Measurements from ENCODE around the gene TPM4.

The TPM4 gene

DNA sequence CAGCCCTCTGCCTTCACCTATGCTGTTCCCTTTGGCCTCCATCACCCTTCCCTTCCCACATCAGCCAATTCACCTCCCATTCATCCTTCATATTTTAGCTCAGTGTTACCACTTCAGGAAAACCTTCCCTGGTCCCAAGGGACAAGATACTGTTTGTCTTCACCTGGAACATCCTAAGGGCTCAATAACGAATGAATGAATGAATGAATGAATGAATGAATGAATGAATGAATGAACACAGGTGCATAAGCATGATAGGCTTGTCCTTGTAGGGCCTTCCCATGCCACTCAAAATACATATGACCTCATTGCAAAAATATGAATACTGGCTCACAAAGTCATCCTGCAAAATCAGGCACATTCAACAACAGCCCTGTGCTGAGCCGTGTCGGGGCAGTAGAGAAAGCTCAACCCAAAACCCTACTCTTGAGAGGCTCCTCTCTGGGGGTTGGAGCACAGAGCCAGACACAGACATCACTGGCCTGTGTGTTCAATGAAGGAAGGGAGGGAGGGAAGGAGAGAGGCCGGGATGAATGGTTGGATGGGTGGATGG lies 33.7 kb upstream of the TPM4 start:
- no peak for FAIRE-seq
- DNase-seq (ENCODE audit: insufficient read length, low spot score), result no peak
- no peak for TF ChIP-seq CTCF (IDR thresholded peaks at IDR 0.05; ENCODE audit: insufficient read depth, missing control alignments)

- DNase-seq (ENCODE audit: insufficient read length, low spot score) (no peak), FAIRE-seq (no peak)
- no peak for TF ChIP-seq CTCF (IDR thresholded peaks at IDR 0.05; ENCODE audit: insufficient read depth, missing control alignments)
Observed at GRCh38 chr19:16043156-16043757, 33.0 kb upstream of the TPM4 start.

DNA sequence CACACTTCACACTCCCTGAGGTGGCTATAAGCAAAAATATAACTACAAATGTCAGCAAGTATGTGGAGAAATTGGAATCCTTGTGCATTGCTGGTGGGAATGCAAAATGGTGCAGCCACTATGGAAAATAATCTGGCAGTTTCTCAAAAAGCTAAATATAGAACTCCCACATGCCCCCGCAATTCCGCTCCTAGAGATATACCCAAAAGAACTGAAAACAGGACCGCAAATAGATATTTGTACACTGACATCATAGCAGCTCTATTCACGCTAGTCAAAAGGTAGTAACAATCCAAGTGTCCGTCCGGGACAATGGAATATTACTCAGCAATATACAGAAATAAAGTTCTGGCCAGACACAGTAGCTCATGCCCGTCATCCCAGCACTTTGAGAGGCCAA lies 31.5 kb upstream of the TPM4 start:
- FAIRE-seq, result no peak
- TF ChIP-seq CTCF (IDR thresholded peaks at IDR 0.05; ENCODE audit: insufficient read depth, missing control alignments), result no peak
- no peak for DNase-seq (ENCODE audit: insufficient read length, low spot score)

DNA sequence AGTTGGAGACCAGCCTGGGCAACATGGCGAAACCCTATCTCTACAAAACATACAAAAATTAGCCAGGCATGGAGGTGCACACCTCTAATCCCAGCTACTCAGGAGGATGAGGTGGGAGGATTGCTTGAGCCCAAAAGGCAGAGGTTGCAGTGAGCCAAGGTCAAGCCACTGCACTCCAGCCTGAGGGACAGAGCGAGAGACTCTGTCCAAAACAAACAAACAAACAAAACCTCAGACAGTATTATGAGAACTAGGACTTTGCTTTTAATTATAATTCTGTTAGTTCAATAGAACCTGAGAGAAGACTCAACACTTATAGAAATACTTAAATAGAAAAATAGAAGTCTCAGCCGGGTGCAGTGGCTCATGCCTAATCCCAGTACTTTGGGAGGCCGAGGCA lies 31.1 kb upstream of the TPM4 start:
- TF ChIP-seq CTCF (IDR thresholded peaks at IDR 0.05; ENCODE audit: insufficient read depth, missing control alignments), result no peak
- no peak for DNase-seq (ENCODE audit: insufficient read length, low spot score)
- FAIRE-seq, result no peak

GRCh38 chr19:16045893-16046292 lies 30.4 kb upstream of the TPM4 start:
- no peak for TF ChIP-seq CTCF (IDR thresholded peaks at IDR 0.05; ENCODE audit: insufficient read depth, missing control alignments)
- no peak for FAIRE-seq
- DNase-seq (ENCODE audit: insufficient read length, low spot score), result no peak

DNA sequence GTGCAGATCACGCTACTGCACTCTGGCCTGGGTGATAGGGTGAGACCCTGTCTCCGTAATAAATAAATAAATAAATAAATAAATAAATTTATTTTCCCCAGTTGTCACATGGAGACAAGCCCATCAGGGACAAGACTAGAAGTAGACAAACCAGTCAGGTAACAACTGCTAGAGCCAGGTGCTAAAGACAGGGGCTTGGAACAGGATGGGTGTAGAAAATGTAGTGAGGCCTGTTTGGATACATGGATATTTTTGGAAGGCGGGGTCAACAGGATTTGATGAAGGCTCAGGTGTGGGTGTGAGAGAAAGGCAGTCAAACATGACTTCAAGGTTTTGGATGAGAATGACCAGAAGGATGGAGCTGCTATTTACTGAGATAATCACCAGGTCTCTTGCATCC lies 27.7 kb upstream of the TPM4 start:
- no peak for DNase-seq (ENCODE audit: insufficient read length, low spot score)
- TF ChIP-seq CTCF (IDR thresholded peaks at IDR 0.05; ENCODE audit: insufficient read depth, missing control alignments), result no peak
- no peak for FAIRE-seq

DNA sequence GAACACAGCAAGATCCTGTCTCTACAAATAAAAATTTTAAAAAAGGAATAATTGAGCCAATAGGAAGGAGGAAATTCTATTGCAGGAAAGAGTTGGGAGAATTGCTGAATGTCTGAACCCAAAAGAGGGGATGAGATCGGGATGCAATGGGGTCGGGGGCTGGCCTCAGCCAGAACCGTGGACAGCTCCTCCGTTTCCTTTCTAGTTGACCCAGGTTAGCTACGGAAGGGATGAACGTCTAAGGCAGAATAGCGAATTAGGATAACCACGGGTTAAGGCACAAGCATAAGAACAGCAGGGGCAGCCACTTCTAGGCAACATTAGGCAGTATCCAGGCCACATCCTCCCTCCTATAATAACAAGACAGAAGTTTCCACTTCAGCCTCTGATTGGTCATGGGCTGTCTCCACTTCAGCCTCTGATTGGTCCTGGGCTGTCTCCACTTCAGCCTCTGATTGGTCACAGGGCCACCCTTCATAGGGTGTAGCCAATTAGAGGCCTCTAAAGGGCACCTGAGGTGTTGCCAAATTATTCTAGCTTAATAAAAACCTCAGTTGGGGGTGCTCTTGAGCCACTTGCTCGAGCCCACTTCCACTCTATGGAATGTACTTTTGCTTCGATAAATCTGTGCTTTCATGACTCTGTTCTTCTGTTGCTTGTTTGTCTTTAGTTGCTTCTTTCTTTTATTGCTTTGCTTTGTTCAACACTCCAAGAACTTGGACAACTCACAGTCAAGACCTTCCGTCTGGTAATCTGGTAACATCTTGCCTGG lies 24.9 kb upstream of the TPM4 start:
- TF ChIP-seq CTCF (IDR thresholded peaks at IDR 0.05; ENCODE audit: insufficient read depth, missing control alignments), result no peak
- DNase-seq (ENCODE audit: insufficient read length, low spot score) (no peak), FAIRE-seq (no peak)
